Endothelial cell (in vitro differentiated cells): ENCODE results near the gene TMPRSS11D. TPM values are rescaled to one million over a fixed set of nuclear protein-coding genes. Genes with fewer than 3 reads are reported as not detected.

ENCODE experiments used
- DNase-seq: peaks from one replicate; pipeline ENCODE4 v3.0.0; 2021; ENCODE audit warnings: low spot score
- H3K27ac Mint-ChIP-seq: one replicate; pipeline ENCODE4 v1.8.0; 2021; ENCODE audit warnings: mixed read lengths, inconsistent platforms; ENCODE audit not compliant: unreplicated experiment
- H3K27me3 Mint-ChIP-seq: one replicate; pipeline ENCODE4 v1.8.0; 2021; ENCODE audit warnings: mild to moderate bottlenecking, moderate library complexity, mixed read lengths, inconsistent platforms; ENCODE audit not compliant: unreplicated experiment
- H3K36me3 Mint-ChIP-seq: one replicate; pipeline ENCODE4 v1.8.0; 2021; ENCODE audit warnings: mild to moderate bottlenecking, low read depth, mixed read lengths, inconsistent platforms; ENCODE audit not compliant: unreplicated experiment
- H3K4me1 Mint-ChIP-seq: one replicate; pipeline ENCODE4 v1.8.0; 2021; ENCODE audit warnings: mild to moderate bottlenecking, mixed read lengths, inconsistent platforms; ENCODE audit not compliant: unreplicated experiment
- H3K4me3 Mint-ChIP-seq: one replicate; pipeline ENCODE4 v1.8.0; 2021; ENCODE audit warnings: mild to moderate bottlenecking, mixed read lengths, inconsistent platforms; ENCODE audit not compliant: unreplicated experiment
- H3K9me3 Mint-ChIP-seq: one replicate; pipeline ENCODE4 v1.8.0; 2021; ENCODE audit warnings: mixed read lengths, inconsistent platforms; ENCODE audit not compliant: unreplicated experiment
- CTCF ChIP-seq: fragments of 200-600 bp; sonication (generic); IDR thresholded peaks from one replicate; pipeline ENCODE4 v1.5.0; 2021; ENCODE audit warnings: antibody characterized with exemption; ENCODE audit not compliant: unreplicated experiment
- total RNA-seq: library from RNA; stranded (reverse); fragmentation: NEBNext Ultra II Directional; extraction: Animal tissue kit (Norgen Biotek cat#: 25700); gene quantifications from one replicate; pipeline ENCODE4 v1.2.1, GENCODE V29; 2021; ENCODE audit not compliant: unreplicated experiment

Gene TMPRSS11D
- total RNA-seq, 1 donor from 2014 or later: not detected

GRCh38 chr4:67907650-67908049 lies 23.8 kb upstream of the TMPRSS11D start:
- no peak for TF ChIP-seq CTCF
- no peak for DNase-seq
- H3K9me3 Mint-ChIP-seq: no peaks in the 10 kb centered on the region
- H3K36me3 Mint-ChIP-seq: no peaks in the 10 kb centered on the region
- no peak overlapping the region for H3K27ac Mint-ChIP-seq
- H3K4me1 Mint-ChIP-seq: no peaks in the 10 kb centered on the region
- H3K27me3 Mint-ChIP-seq: peaks cover 2% of the 10 kb centered on the region
- H3K4me3 Mint-ChIP-seq: no peak overlapping the region

GRCh38 chr4:67899096-67899495 lies 15.3 kb upstream of the TMPRSS11D start:
- Mint-ChIP-seq H3K27me3 (no peaks in the 10 kb centered on the region), H3K4me3 (no peak overlapping the region), H3K27ac (no peak overlapping the region), H3K36me3 (no peaks in the 10 kb centered on the region), H3K9me3 (no peaks in the 10 kb centered on the region), H3K4me1 (no peaks in the 10 kb centered on the region)
- no peak for DNase-seq
- TF ChIP-seq CTCF: no peak

GRCh38 chr4:67897686-67898085 lies 13.9 kb upstream of the TMPRSS11D start:
- no peaks in the 10 kb centered on the region for H3K9me3 Mint-ChIP-seq
- no peaks in the 10 kb centered on the region for H3K4me1 Mint-ChIP-seq
- no peak overlapping the region for H3K4me3 Mint-ChIP-seq
- H3K27me3 Mint-ChIP-seq: no peaks in the 10 kb centered on the region
- no peak for TF ChIP-seq CTCF
- H3K27ac Mint-ChIP-seq: no peak overlapping the region
- H3K36me3 Mint-ChIP-seq: no peaks in the 10 kb centered on the region
- DNase-seq: no peak

GRCh38 chr4:67896421-67897065 lies 12.7 kb upstream of the TMPRSS11D start:
- TF ChIP-seq CTCF: no peak
- H3K27ac Mint-ChIP-seq: no peak overlapping the region
- no peaks in the 10 kb centered on the region for H3K27me3 Mint-ChIP-seq
- no peak for DNase-seq
- H3K36me3 Mint-ChIP-seq: no peaks in the 10 kb centered on the region
- H3K4me3 Mint-ChIP-seq: no peak overlapping the region
- no peaks in the 10 kb centered on the region for H3K9me3 Mint-ChIP-seq
- no peaks in the 10 kb centered on the region for H3K4me1 Mint-ChIP-seq

DNA sequence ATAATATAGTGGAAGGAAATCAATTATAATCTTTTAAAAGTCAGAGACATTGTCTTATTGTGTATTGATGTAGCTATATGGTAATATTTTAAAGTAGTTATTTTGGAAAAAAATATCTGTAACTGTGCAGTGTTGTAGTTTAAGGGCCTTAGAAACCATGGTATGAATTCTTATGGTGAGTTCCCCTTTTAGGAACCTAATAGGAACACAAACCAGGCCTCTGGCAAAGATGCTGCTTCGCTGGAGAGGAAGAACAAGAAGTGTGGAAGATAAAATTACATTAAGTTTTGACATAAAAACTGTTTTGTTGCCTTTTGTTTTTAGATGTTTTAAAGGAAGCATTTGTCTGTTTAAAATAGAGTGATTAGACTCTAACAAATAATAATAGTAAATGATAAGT lies 10.9 kb upstream of the TMPRSS11D start:
- no peak for DNase-seq
- H3K4me1 Mint-ChIP-seq: no peaks in the 10 kb centered on the region
- H3K4me3 Mint-ChIP-seq: no peak overlapping the region
- no peaks in the 10 kb centered on the region for H3K27me3 Mint-ChIP-seq
- no peaks in the 10 kb centered on the region for H3K9me3 Mint-ChIP-seq
- no peaks in the 10 kb centered on the region for H3K36me3 Mint-ChIP-seq
- no peak overlapping the region for H3K27ac Mint-ChIP-seq
- TF ChIP-seq CTCF: no peak
